Fibroblast of lung (primary cell): ENCODE results near the gene NTN4. TPM values are rescaled to one million over a fixed set of nuclear protein-coding genes. Genes with fewer than 3 reads are reported as not detected.
A peak's percentile ranks its signal among the peaks of the same experiment; 100 is the strongest.
"Not testable (repeated sequence)": the region's sequence is repeated elsewhere in the genome, so short reads cannot be mapped to it uniquely, and the experiment has no call there.

Source experiments
- DNase-seq, 2 donors: peaks; one replicate each; pipeline versions ENCODE4 v3.0.0 to v3.0.0-alpha.2; 2010; ENCODE audit warnings: low read depth in 2 of 2
- H2AFZ ChIP-seq: 2 replicates; pipeline ENCODE4 v1.5.1; 2012; ENCODE audit warnings: low read length, control low read depth, inconsistent platforms
- H3K27ac ChIP-seq: 2 replicates; pipeline ENCODE4 v1.5.1; 2011; ENCODE audit warnings: low read length, control low read depth; ENCODE audit not compliant: insufficient read depth
- H3K27me3 ChIP-seq: 2 replicates; pipeline ENCODE4 v1.5.1; 2011; ENCODE audit warnings: mild to moderate bottlenecking, low read length; ENCODE audit not compliant: control insufficient read depth, insufficient read depth
- H3K36me3 ChIP-seq: 2 replicates; pipeline ENCODE4 v1.5.1; 2011; ENCODE audit warnings: low read length; ENCODE audit not compliant: control insufficient read depth, insufficient read depth
- H3K4me1 ChIP-seq: 2 replicates; pipeline ENCODE4 v1.5.1; 2011; ENCODE audit warnings: low read length; ENCODE audit not compliant: control insufficient read depth, insufficient read depth; ENCODE audit errors: extremely low read depth
- H3K4me2 ChIP-seq: 2 replicates; pipeline ENCODE4 v1.5.1; 2011; ENCODE audit warnings: low read length, control low read depth; ENCODE audit not compliant: insufficient read depth; ENCODE audit errors: extremely low read depth
- H3K4me3 ChIP-seq, 4 experiments: fragments of 200-600 bp in 1 of 4; sonication (generic) in 1 of 4; replicated peaks in 1 of 4; 2 replicates each; pipeline ENCODE4 v1.5.1; 2011 to 2016; ENCODE audit warnings: low read length in 4 of 4, low read depth in 3 of 4, mild to moderate bottlenecking in 3 of 4, control low read depth in 2 of 4, inconsistent platforms in 1 of 4, mixed read lengths in 1 of 4; ENCODE audit not compliant: insufficient read depth in 1 of 4; ENCODE audit errors: control extremely low read depth in 1 of 4
- H3K79me2 ChIP-seq: 2 replicates; pipeline ENCODE4 v1.5.1; 2012; ENCODE audit warnings: mild to moderate bottlenecking, low read length, inconsistent platforms; ENCODE audit not compliant: control insufficient read depth, insufficient read depth
- H3K9ac ChIP-seq: 2 replicates; pipeline ENCODE4 v1.5.1; 2011; ENCODE audit warnings: mild to moderate bottlenecking, low read length, control low read depth; ENCODE audit not compliant: insufficient read depth
- H3K9me3 ChIP-seq: 2 replicates; pipeline ENCODE4 v1.5.1; 2012; ENCODE audit warnings: low read depth, low read length; ENCODE audit not compliant: control insufficient read depth, insufficient read depth
- H4K20me1 ChIP-seq: 2 replicates; pipeline ENCODE4 v1.5.1; 2011; ENCODE audit warnings: low read length; ENCODE audit not compliant: control insufficient read depth, insufficient read depth; ENCODE audit errors: extremely low read depth
- CTCF ChIP-seq, 2 donors: IDR thresholded peaks in 1 of 2; conservative IDR thresholded peaks in 1 of 2; 1 replicate in 1 of 2; 2 replicates in 1 of 2; pipeline ENCODE4 v1.5.1; 2011 to 2012; ENCODE audit warnings: low read length in 2 of 2, control low read depth in 1 of 2, inconsistent platforms in 1 of 2, low read depth in 1 of 2, mild to moderate bottlenecking in 1 of 2
- EZH2 ChIP-seq: IDR thresholded peaks from 2 replicates; pipeline ENCODE4 v1.5.1; 2012; ENCODE audit warnings: low read length, control low read depth, mild to moderate bottlenecking; ENCODE audit errors: missing control alignments
- polyA plus RNA-seq, 2 donors: library from polyadenylated mRNA; depleted of rRNA in 1 of 2; stranded (reverse) in 1 of 2; unstranded in 1 of 2; fragments of >200 nt; gene quantifications; 2 replicates each; pipeline ENCODE4 v1.2.1, GENCODE V29; 2011 to 2012; ENCODE audit warnings: missing spikeins in 1 of 2
- total RNA-seq: library from RNA; depleted of rRNA; stranded (reverse); fragments of >200 nt; gene quantifications from 2 replicates; pipeline ENCODE4 v1.2.1, GENCODE V29; 2014

The NTN4 gene
- total and polyA plus RNA-seq, 2 donors (not counting 1 experiment from before 2014, with no cell fraction given), result 28.6 to 170 TPM

GRCh38 chr12:95820096-95820703 is 29.6 kb upstream of the NTN4 start:
- TF ChIP-seq EZH2 (no peak), CTCF (conservative IDR thresholded peaks at IDR 0.05 in 1 of 2, IDR thresholded peaks at IDR 0.05 in 1 of 2; ENCODE audit: low read depth in 1 of 2, low read length in 2 of 2) (peak; percentile 69 to 72)
- Histone ChIP-seq H3K79me2 (no peaks in the 10 kb centered on the region), H3K4me2 (no peak overlapping the region)

GRCh38 chr12:95815632-95816212 is 25.2 kb upstream of the NTN4 start:
- no peaks in the 10 kb centered on the region for H3K79me2 ChIP-seq
- no peaks in the 10 kb centered on the region for H3K4me1 ChIP-seq
- H3K27me3 ChIP-seq, result no peaks in the 10 kb centered on the region
- no peak overlapping the region for H3K27ac ChIP-seq
- H3K9me3 ChIP-seq, result no peaks in the 10 kb centered on the region
- no peaks in the 10 kb centered on the region for H3K36me3 ChIP-seq
- H3K4me2 ChIP-seq, result no peak overlapping the region
- H3K9ac ChIP-seq, result no peak overlapping the region
- TF ChIP-seq CTCF (conservative IDR thresholded peaks at IDR 0.05 in 1 of 2, IDR thresholded peaks at IDR 0.05 in 1 of 2; ENCODE audit: low read depth in 1 of 2, low read length in 2 of 2), result peak; percentile 38 to 76
- no peak for TF ChIP-seq EZH2
- DNase-seq, result peak; percentile 35 to 64
- no peak overlapping the region for H3K4me3 ChIP-seq
- no peaks in the 10 kb centered on the region for H4K20me1 ChIP-seq
- no peak overlapping the region for H2AFZ ChIP-seq

More at GRCh38 chr12:95820096-95820703, 29.6 kb upstream of the NTN4 start:
- Histone ChIP-seq H2AFZ (no peak overlapping the region), H3K9me3 (no peaks in the 10 kb centered on the region), H3K4me1 (no peaks in the 10 kb centered on the region), H3K36me3 (no peaks in the 10 kb centered on the region), H3K4me3 (no peak overlapping the region), H3K27me3 (no peaks in the 10 kb centered on the region), H3K9ac (no peak overlapping the region), H4K20me1 (no peaks in the 10 kb centered on the region), H3K27ac (no peak overlapping the region)
- peak; percentile 46 to 68 for DNase-seq

- H3K4me2 ChIP-seq, H2AFZ ChIP-seq, H3K36me3 ChIP-seq, H3K9ac ChIP-seq, H3K4me1 ChIP-seq, H3K9me3 ChIP-seq, DNase-seq, H3K27me3 ChIP-seq, H3K4me3 ChIP-seq, H3K27ac ChIP-seq, H4K20me1 ChIP-seq, H3K79me2 ChIP-seq: not testable (repeated sequence)
Measured at GRCh38 chr12:95812155-95812554, 21.6 kb upstream of the NTN4 start.
